Central memory CD8-positive, alpha-beta T cell (primary cell): ENCODE results near the gene NDUFAF7.
"Not testable (repeated sequence)": the region's sequence is repeated elsewhere in the genome, so short reads cannot be mapped to it uniquely, and the experiment has no call there.

Experiments used
- ATAC-seq: fragments of 150-1000 bp; cut with Tn5 transposase; replicated peaks from 2 replicates; pipeline ENCODE4 v1.10.0; 2022; ENCODE audit warnings: mild to moderate bottlenecking, moderate FRiP score, moderate number of reproducible peaks; ENCODE audit not compliant: poor library complexity, severe bottlenecking; ENCODE audit errors: extremely low read depth
- DNase-seq, 2 donors: peaks; one replicate each; pipeline ENCODE4 v3.0.0; 2021; ENCODE audit warnings: low spot score in 2 of 2
- H3K27ac Mint-ChIP-seq: one replicate; pipeline ENCODE4 v1.8.0; 2022; ENCODE audit warnings: low read depth, mild to moderate bottlenecking, moderate library complexity, mixed read lengths
- H3K27me3 Mint-ChIP-seq: one replicate; pipeline ENCODE4 v1.8.0; 2022; ENCODE audit warnings: mixed read lengths
- H3K36me3 Mint-ChIP-seq: one replicate; pipeline ENCODE4 v1.8.0; 2022; ENCODE audit warnings: mild to moderate bottlenecking, moderate library complexity, mixed read lengths; ENCODE audit not compliant: insufficient read depth
- H3K4me1 Mint-ChIP-seq: one replicate; pipeline ENCODE4 v1.8.0; 2022; ENCODE audit warnings: mixed read lengths
- H3K4me3 Mint-ChIP-seq: one replicate; pipeline ENCODE4 v1.8.0; 2022; ENCODE audit warnings: mild to moderate bottlenecking, moderate library complexity, mixed read lengths
- H3K9me3 Mint-ChIP-seq: one replicate; pipeline ENCODE4 v1.8.0; 2022; ENCODE audit warnings: mixed read lengths

NDUFAF7 gene

DNA sequence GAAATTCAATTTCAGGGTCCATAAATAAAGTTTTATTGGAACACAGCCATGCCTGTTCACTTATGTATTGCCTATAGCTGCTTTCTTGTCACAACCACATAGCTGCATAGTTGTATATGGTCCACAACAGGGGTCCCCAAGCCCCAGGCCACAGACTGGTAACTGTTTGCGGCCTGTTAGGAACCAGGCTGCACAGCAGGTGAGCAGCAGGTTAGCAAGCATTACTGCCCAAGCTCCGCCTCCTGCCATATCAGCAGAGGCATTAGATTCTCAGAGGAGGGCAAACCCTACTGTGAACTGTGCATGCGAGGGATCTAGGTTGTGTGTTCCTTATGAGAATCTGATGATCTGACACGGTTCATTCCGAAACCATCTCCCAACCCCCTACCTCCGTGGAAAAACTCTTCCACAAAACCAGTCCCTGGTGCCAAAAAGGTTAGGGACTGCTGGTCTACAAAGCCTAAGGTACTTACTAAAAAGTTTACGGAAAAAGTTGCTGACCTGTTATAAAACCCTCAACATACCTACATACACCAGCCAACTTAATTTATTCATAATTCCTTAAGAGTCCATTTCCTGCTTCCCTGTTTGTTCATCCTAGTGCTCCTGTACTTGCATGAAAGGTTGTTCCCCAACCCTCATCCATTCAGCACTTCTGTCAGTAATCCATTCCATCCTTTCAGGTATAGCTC lies 40.1 kb downstream of the NDUFAF7 start:
- H3K4me3 Mint-ChIP-seq: no peak overlapping the region
- ATAC-seq: no peak
- DNase-seq: no peak
- H3K4me1 Mint-ChIP-seq: no peaks in the 10 kb centered on the region
- no peak overlapping the region for H3K27ac Mint-ChIP-seq
- no peaks in the 10 kb centered on the region for H3K27me3 Mint-ChIP-seq
- H3K9me3 Mint-ChIP-seq: no peaks in the 10 kb centered on the region
- H3K36me3 Mint-ChIP-seq: peaks cover 27% of the 10 kb centered on the region

DNA sequence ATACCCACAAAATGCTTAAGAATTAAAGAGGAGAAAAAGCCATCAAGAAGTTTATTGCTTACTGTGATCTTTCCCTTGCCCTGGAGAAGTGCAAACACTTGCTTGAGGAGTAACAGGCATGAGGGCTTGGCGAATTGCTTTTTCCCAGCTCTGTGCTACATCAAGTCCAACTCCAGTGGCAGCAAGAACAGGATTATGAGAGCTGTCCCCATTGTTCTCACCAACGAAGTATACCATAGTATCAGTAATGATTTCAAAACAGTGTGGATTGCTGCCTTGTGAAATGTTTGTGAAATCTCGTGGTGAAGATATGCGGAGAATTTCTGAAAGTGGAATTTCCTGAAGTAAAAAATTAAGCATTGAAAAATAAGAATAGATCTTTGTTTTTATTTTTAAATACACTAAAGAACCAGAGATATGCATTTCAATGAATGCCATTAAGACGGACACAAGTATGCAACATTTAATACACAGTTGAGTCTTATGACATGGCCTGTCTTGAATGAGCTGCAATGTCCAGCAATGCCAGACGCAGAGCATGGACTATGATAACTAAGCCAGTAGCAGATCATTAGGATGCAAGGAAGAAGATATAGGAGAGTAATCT lies 43.0 kb downstream of the NDUFAF7 start:
- Mint-ChIP-seq H3K27me3 (no peaks in the 10 kb centered on the region), H3K27ac (no peak overlapping the region), H3K4me1 (no peaks in the 10 kb centered on the region), H3K9me3 (no peaks in the 10 kb centered on the region), H3K36me3 (peaks cover 19% of the 10 kb centered on the region), H3K4me3 (no peak overlapping the region)
- no peak for DNase-seq
- ATAC-seq: no peak

DNA sequence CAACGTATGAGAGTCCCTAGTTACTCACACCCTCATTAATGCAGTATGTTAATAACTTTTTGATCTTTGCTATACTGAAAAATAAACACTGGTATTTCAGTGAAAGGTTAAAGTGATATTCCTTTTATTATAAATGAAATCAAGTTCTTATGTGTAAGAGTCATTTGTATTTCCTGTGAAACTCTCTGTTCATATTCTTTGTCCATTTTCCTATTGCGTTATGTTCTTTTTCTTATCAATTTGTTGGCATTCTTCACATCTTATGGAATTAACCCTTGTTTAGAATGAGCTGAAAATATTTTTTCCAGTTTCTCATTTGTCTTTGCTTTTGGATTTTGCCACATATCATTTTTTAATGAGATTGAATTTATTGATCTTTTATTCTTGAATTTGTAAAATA lies 44.8 kb downstream of the NDUFAF7 start:
- ATAC-seq (no peak), DNase-seq (no peak)
- Mint-ChIP-seq H3K27me3 (no peaks in the 10 kb centered on the region), H3K36me3 (peaks cover 15% of the 10 kb centered on the region), H3K27ac (no peak overlapping the region), H3K4me3 (no peak overlapping the region), H3K9me3 (no peaks in the 10 kb centered on the region), H3K4me1 (no peaks in the 10 kb centered on the region)

DNA sequence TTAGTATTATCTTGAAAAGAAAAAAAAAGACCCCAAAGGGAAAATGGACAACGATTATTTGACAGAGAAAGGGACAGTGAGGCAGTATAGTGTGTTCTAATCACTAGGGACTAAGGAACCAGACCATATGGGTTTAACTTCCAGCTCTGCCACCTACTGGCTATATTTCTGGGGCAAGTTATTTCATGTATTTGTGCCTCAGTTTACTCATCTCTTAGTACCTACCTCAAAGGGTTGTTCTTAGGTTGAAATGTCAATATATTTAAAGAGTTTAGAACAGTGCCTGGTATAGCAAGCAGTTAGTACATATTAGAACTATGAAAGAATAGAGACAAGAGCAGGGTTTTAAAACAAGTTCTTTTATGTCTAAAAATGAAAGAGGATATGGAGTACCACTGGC lies 50.5 kb downstream of the NDUFAF7 start:
- no peak overlapping the region for H3K27ac Mint-ChIP-seq
- H3K36me3 Mint-ChIP-seq: peaks cover 13% of the 10 kb centered on the region
- ATAC-seq: no peak
- H3K27me3 Mint-ChIP-seq: no peaks in the 10 kb centered on the region
- H3K9me3 Mint-ChIP-seq: no peaks in the 10 kb centered on the region
- H3K4me1 Mint-ChIP-seq: no peaks in the 10 kb centered on the region
- no peak for DNase-seq
- H3K4me3 Mint-ChIP-seq: no peak overlapping the region

DNA sequence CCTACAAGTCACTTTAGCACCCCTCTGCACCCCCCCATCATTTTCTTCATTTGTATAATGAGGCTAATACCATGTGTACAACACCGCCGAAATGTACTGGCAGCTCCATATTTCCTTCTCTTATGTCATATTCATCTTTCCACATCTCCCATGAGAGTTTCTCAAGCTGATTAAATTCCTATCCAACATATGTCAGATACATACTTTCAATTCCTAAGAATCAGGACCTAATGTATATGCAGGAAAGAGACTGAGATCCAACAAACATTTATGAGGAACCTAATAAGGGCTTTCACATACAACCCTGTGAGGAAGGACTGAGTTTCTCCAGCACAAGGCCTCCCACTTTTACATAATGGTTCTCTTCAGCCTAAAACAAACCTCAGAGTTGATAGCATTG lies 51.3 kb downstream of the NDUFAF7 start:
- no peaks in the 10 kb centered on the region for H3K9me3 Mint-ChIP-seq
- H3K36me3 Mint-ChIP-seq: peaks cover 15% of the 10 kb centered on the region
- no peak for ATAC-seq
- H3K4me3 Mint-ChIP-seq: no peak overlapping the region
- DNase-seq: no peak
- H3K4me1 Mint-ChIP-seq: no peaks in the 10 kb centered on the region
- no peaks in the 10 kb centered on the region for H3K27me3 Mint-ChIP-seq
- H3K27ac Mint-ChIP-seq: no peak overlapping the region

DNA sequence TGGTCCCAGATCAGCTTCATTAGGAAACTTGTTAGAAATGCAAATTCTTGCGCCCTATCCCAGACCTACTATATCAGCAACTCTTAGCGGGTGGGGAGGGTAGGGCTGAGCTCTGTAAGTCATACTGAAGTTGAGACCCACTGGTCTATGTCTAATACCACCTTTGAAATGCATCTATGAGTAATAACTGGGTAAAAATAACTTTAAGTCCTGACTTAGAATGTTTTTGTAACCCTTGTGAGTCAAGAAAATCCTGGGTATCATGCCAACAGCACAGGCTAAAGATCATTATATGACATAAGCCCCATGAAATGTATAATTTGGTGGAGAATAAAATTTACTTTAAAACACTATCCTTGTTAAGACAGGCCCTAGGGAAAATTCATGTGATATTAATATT lies 51.7 kb downstream of the NDUFAF7 start:
- Mint-ChIP-seq H3K27ac (no peak overlapping the region), H3K27me3 (no peaks in the 10 kb centered on the region), H3K4me1 (no peaks in the 10 kb centered on the region), H3K4me3 (no peak overlapping the region), H3K9me3 (no peaks in the 10 kb centered on the region), H3K36me3 (peaks cover 19% of the 10 kb centered on the region)
- no peak for ATAC-seq
- DNase-seq: no peak

DNA sequence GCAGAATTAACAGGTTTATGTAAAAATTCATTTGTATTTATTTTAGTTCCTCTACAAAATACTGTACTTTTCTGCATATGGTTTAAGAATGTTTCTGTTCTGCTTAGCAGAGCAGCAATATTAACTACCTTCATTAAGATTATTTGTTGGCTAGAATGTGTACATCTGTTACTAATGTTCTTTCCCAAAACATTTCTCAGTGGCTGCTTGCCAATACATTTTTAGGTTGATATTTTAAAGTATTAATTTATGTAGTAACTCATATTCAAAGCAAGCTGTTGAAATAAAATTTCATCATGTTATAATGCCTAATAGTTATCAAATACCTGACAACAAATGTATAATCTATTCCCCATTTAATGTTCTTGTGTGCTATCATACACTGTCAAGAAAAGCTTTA lies 52.9 kb downstream of the NDUFAF7 start:
- H3K27me3 Mint-ChIP-seq: no peaks in the 10 kb centered on the region
- H3K36me3 Mint-ChIP-seq: peaks cover 16% of the 10 kb centered on the region
- no peak for ATAC-seq
- no peak overlapping the region for H3K27ac Mint-ChIP-seq
- no peak overlapping the region for H3K4me3 Mint-ChIP-seq
- no peaks in the 10 kb centered on the region for H3K9me3 Mint-ChIP-seq
- no peaks in the 10 kb centered on the region for H3K4me1 Mint-ChIP-seq
- no peak for DNase-seq

DNA sequence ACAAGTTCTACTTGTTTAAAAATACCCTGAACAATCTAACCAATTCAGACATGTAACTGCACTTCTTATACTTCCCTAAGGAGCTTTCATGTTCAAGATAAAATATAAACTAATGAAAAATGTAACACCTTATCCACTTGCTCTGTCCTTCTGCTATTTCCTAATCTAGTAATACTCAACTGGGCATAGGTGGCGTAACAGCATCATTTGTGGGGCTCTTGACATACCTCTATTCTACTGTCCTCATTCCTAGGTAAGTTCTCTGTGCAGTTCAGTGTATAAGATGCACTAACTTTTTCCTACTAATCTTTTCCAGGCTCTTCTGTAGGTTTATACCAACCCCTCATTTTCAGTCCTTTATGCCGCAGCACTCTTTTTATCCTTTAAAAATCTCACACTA lies 56.5 kb downstream of the NDUFAF7 start:
- Mint-ChIP-seq H3K4me1 (peaks cover 6% of the 10 kb centered on the region), H3K36me3 (peaks cover 20% of the 10 kb centered on the region), H3K27me3 (no peaks in the 10 kb centered on the region), H3K4me3 (no peak overlapping the region), H3K9me3 (no peaks in the 10 kb centered on the region), H3K27ac (no peak overlapping the region)
- no peak for DNase-seq
- ATAC-seq: no peak

DNA sequence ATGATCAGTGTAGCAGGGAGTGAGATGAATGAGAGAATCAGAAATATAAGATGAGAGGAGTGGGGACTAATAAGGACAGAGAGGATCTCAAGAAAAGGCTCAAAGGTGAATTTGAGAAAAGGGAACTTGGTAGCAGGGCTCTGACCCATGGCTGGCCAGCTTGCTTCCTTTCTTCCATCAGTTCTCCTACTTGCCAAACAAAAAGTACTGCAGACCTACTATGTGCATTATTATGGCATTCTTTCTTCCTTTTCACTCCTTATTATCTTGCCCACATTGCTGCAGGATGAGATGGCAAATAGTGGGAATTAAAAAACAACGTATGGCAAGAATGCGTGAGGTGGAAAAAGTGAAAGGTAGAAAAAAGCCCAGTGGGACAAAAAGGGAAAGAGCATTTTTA lies 60.2 kb downstream of the NDUFAF7 start:
- no peak overlapping the region for H3K27ac Mint-ChIP-seq

DNA sequence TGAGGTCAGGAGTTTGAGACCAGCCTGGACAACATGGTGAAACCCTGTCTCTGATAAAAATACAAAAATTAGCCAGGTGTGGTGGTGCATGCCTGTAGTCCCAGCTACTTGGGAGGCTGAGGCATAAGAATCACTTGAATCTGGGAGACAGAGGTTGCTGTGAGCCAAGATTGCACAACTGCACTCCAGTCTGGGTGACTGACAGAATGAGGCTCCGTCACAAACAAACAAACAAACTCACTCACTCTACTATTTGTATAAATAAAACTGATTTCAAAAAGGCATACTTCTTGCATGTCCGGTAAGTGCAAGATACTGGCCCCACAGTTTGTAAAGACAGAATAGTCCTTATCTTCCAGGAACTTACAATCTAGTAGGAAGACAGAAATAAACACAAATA lies 63.4 kb downstream of the NDUFAF7 start:
- H3K27me3 Mint-ChIP-seq, DNase-seq, H3K9me3 Mint-ChIP-seq, ATAC-seq, H3K4me3 Mint-ChIP-seq: not testable (repeated sequence)
- Mint-ChIP-seq H3K36me3 (peaks cover 12% of the 10 kb centered on the region), H3K4me1 (peaks cover 13% of the 10 kb centered on the region), H3K27ac (peak overlapping the region; percentile 0)

More for the DNA sequence above, 60.2 kb downstream of the NDUFAF7 start:
- DNase-seq (no peak), ATAC-seq (no peak)
- Mint-ChIP-seq H3K9me3 (no peaks in the 10 kb centered on the region), H3K27me3 (no peaks in the 10 kb centered on the region), H3K36me3 (peaks cover 19% of the 10 kb centered on the region), H3K4me1 (peaks cover 6% of the 10 kb centered on the region), H3K4me3 (no peak overlapping the region)

DNA sequence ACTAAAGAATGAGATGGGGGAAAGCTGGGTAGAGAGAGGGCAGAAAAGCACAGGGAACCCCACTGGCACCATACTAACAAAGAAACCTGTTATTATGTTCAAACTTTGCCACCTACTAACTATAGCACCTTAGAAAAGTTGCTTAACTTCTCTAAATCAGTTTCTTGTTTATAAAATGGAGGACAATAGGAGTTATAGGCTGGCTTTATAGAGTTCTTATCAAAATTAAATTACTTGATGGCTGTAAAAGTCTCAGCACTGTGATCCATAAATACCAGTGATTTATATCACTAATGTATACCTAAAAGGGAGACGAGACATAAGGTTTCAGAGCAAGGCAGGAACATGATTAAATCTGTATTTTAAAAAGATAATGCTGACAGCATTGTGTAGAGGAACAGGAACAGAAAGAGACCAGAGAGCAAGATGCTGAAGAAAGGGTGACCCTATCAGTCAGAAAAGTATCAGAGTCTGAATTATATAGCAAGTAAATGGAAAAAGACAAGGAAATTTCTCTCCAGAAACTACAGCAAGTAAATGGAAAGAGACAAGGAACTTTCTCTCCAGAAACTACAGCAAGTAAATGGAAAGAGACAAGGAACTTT lies 64.1 kb downstream of the NDUFAF7 start:
- no peaks in the 10 kb centered on the region for H3K9me3 Mint-ChIP-seq
- DNase-seq (no peak), ATAC-seq (no peak)
- peaks cover 9% of the 10 kb centered on the region for H3K36me3 Mint-ChIP-seq
- H3K27me3 Mint-ChIP-seq: no peaks in the 10 kb centered on the region
- no peak overlapping the region for H3K4me3 Mint-ChIP-seq
- H3K4me1 Mint-ChIP-seq: peaks cover 13% of the 10 kb centered on the region
- H3K27ac Mint-ChIP-seq: peak overlapping the region; percentile 0

DNA sequence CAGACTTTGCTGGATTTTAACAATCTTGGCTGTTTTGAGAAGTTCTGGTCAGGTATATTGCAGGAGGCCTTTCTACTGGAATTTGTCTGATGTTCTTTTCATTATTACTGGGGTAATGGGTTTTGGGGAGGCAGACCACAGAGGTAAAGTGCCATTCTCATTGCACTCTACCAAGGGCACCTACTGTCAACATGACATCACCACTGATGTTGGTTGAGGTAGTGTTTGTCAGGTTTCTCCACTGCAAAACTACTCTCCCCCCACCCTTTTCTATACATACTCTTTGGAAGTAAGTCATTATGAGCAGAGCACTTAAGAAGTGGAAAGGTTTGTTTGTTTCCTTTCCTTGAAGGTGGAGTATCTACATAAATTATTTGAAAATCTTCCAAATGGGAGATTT lies 66.2 kb downstream of the NDUFAF7 start:
- Mint-ChIP-seq H3K27me3 (no peaks in the 10 kb centered on the region), H3K27ac (no peak overlapping the region), H3K4me3 (no peak overlapping the region), H3K36me3 (no peaks in the 10 kb centered on the region), H3K9me3 (no peaks in the 10 kb centered on the region), H3K4me1 (peaks cover 14% of the 10 kb centered on the region)
- ATAC-seq: no peak
- no peak for DNase-seq
